Measurements from ENCODE around the gene NARF.

NARF gene

DNA sequence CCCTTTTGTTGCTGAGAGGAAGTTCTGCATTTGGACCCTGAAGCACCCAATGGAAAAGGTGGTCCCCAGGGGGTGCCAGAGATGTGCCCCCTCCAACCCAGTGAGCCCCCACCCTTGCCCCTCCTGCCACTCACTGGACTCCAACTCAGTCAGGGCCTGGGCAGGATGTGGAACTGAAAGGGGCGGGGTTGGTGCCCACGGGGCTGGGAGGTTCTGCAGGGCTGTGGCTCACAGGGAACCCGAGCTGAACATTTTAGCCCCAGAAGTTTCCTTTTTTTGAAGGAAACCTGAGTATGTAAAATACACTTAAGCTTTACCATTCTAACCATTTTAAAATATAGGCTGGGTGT lies 24.4 kb upstream of the NARF start:
- DNase-seq: no peak

DNA sequence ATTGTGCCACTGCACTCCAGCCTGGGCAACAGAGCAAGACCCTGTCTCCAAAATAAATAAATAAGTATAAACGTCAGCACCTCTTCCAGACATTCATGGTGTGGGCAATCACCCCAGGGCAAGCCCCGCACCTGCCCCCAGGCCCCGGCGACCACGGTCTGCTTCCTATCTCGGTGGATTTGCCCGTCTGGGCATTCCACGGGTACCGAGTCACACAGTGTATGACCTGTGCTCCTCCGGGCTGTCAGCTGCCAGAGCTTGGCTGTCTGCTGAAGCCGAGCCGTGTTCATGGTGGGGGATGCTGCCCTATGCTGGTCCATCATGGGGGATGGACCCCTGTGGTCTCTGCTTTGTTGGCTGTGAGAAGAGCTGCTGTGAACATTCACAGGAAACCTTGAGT lies 23.4 kb upstream of the NARF start:
- DNase-seq: peak; percentile 78

DNA sequence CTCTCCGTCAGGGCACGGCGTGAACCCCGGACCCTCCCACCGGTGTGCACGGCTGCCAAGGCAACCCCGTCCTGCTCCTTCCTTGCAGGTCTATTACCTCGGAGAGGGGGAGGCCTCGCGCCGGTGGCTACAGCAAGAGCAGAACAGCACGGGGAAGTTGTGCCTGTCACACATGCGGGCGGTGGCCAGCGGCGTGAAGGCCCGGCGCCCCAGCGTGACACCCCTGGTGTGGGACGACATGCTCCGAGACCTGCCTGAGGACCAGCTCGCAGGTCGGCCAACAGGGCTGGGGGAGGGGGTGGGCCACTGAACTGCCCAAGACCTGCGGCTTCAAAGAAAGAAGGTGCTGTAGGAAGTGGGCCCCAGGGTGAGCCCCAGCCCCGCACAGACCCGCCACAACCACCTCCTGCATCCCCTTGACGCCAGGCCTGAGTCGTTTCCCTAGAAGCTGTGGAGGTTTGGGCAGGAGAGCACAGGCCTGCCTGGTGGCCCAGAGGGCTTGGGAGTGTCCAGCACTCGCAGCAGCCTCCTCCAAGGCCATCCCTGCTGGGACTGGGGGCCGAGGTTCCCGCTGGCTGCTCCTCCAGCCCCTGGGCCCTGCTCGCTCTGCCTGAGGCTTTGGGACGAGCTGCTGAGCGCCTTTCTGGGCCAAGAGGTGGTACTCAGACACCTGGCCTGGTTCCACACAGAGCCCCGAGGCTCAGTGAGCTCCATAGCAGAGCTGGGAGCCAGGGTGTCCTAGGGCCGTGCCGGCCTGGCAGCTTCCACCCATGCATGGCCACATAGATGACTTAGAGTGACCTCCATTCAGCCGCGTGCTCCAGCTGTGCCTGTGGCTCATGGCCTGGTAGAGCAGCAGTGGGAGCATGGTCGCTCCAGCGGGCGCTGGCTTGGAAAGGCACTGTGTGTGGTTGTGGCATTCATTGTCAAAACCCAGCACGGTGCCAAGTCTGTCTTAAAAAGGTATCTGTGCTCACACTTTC lies 22.6 kb upstream of the NARF start:
- peak; percentile 58 for DNase-seq

DNA sequence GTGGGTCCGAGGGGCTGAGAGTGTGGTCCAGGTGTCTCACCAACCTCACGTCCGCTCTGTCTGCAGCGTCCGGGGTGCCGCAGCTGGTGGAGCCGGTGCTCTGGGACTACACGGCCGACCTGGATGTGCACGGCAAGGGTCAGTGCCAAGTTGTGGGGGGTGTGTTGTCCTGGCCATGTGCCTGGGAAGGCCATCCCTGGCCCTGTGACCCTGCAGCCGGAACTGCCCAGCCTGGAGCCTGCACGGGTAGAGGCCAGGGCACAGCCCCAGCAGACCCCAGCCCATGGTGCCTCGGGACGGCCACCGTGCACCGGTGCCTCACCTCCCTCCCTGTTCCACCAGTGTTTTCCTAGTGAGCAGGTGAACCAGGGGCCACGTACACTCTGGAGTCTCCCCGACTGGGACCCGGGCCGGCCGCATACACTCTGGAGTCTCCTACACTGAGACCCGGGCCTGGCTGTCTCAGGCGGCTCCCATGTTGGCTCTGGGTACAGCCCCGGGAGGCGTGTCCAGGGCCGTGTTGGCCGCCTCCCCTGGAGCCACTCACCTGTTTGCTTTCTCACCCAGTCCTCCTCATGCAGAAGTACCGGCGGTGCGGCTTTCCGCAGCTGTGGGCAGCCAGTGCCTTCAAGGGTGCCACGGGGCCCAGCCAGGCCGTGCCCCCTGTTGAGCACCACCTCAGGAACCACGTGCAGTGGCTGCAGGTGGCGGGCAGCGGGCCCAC lies 21.8 kb upstream of the NARF start:
- no peak for DNase-seq

DNA sequence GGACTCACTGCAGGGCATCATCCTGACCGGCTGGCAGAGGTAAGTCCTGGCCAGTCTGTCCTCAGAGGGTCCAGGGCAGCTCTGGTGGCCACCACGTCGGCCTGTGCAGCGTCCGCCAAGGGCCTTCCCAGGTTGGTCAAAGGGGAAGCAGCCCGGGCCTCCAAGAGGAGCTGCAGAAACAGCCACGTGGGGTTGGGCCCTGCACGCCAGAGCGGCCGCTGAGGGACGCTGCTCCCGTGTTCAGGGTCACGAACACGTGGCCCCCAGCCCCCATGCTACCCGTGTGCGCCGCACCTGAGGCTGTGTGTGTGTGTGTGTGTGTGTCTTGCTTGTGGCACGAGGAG lies 21.2 kb upstream of the NARF start:
- DNase-seq: no peak

DNA sequence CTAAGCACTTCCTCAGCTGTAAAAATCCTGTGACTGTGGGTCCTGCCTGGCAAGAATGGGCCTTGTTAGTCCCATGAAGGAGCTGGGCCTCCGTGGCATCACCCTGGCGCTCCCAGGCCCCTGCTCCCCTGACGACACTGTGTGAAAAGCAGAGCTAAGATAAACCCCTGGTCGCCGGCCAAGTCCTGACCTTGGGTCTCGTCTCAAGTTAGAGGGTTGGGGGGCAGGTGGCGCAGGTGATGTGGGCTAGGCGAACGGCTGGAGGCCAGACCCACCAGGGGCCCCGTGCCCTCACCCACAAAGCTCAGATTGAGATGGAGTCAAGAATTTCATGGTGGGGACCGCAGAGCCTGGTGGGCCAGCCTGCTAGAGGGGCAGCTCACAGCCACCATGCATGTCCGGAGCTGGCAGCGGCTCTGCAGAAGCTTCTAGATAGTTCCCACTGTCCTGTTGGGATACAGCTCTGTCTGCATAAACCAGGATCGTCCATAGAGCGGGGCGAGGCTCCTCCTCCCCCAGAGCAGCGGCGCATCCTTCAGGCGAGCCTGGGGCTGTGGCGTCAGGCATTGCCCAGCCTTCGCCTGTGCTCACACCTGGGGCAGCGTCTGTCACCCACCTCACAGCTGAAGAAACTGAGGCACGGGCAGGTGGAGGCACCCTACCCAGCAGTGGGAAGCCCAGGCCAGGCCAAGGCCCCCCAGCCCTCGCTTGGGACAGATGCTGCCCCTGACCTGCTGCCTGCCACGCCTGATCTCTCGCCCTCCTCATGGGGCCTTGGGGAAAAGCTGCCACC lies 19.9 kb upstream of the NARF start:
- DNase-seq: no peak

DNA sequence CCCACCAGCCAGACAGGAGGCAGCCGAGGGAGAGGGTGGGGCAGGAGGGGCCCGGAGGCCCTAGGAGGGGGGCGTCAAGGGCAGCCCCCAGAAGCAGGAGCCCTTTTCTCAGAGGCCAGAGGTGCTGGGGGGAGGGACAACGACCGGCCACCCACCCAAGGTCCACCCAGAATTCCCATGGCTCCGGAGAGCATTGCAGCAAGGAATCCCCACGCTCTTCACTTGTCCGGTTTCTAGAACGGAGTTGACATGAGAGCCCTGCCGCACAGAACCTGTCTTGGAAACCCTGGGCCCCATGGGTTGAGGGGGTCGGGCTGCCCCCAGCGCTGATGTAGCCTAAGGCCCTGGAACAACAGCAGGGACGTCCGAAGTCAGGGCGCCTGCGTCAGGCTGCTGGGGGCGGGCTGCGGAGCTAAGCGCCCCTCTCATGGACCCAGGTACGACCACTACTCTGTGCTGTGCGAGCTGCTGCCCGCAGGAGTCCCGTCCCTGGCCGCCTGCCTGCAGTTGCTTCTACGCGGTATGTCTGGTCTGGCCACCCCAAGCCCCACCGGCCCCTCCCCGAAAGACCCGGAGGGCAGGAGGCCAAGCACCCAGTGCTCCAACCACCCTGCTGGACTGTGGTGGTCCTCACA lies 19.2 kb upstream of the NARF start:
- no peak for DNase-seq

DNA sequence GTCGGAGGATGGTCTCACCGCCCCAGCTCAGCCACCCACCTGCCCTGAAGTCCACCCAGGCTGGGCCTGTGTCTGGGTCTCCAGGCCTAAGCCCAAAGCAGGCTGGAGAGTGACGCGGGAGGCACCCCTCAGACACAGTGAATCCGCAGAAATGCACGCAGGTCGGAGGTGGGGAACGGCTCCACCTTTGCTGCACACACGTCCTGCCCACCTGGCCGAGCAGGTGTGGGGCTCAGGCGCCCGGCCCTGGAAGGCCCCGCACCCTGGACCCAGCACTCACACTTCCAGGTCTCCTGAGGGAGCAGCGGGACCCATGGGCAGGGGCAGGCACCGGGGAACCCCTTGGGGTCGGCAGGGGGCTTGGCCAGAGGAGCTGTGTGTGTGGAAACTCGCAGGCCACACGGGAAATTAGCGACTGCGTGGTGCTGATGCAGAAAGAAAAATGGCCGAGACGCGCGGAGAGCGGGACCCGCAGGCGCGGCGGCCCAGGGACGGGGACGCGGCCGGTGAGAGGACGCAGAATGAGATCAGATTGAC lies 18.6 kb upstream of the NARF start:
- DNase-seq: no peak

DNA sequence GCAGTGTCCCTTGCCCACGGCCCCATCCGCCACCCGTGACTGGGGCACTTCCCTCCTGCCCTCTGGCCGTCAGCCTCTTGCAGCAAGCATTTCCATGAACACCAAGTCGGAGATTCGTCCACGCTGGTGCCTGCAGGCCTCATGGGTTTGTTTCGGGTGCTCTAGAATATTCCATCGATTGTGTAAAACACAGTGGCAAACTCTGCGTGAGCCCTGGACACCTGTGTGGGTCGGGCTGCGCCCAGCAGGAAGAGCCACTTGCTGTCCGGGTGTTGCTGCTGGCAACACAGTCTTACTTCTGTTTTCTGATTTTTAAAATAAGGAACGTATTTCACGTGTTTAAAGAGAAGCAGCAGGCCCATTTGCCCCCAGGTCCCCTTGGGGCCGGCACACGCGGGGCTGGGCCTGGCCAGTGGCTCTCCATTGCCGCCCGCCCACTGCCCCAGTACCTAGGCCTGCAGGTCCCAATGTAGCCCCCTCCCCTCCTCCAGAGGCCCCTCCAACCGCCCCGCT lies 18.0 kb upstream of the NARF start:
- no peak for DNase-seq

DNA sequence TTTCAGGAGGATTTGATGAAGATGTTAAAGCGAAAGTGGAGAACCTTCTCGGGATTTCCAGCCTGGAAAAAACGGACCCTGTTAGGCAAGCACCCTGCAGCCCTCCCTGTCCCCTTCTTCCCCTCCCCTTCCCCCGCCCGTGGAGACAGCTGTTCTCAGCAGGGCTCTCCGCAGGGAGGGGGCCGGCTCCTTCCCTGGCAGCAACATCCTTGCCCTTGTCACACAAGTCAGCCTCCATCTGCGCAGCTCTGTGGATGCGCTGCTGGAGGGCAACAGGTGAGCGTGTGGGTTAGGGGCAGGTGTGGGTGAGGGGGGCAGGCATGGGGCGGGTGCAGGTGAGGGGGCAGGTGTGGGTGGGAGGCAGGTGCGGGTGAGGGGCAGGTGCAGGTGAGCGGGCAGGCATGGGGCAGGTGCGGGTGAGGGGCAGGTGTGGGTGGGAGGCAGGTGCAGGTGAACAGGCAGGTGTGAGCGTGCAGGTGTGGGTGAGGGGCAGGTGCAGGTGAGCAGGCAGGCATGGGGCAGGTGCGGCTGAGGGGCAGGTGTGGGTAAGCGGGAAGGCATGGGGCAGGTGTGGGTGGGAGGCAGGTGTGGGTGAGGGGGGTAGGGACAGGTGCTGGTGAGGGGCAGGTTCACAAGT lies 17.4 kb upstream of the NARF start:
- no peak for DNase-seq

DNA sequence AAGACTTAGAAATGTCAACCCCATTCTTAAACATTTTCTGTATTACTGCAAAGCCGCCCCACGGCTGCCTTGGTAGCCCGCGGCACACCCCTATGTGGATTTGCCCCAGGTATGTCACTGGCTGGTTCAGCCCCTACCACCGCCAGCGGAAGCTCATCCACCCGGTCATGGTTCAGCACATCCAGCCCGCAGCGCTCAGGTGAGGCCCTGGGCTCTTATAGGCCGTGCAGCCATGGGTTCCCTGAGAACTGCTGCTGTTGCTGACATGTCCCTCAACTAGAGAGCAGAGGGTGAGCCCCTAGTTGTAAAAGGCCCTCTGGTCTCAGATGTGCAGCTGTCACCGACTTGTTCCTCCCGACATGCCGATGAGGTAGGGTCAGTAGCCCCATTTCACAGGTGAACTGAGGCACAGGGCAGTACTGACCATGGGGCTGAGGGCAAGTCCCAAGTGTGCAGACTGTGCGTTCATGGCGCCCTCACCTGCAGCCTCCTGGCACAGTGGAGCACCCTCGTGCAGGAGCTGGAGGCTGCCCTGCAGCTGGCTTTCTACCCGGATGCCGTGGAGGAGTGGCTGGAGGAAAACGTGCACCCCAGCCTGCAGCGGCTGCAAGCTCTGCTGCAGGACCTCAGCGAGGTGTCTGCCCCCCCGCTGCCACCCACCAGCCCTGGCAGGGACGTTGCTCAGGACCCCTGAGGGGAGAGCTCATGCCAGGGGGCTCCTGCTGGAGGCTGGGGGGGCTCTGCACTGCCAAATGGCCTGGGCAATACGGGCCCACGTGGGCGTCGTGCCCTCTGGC lies 16.7 kb upstream of the NARF start:
- DNase-seq: no peak

DNA sequence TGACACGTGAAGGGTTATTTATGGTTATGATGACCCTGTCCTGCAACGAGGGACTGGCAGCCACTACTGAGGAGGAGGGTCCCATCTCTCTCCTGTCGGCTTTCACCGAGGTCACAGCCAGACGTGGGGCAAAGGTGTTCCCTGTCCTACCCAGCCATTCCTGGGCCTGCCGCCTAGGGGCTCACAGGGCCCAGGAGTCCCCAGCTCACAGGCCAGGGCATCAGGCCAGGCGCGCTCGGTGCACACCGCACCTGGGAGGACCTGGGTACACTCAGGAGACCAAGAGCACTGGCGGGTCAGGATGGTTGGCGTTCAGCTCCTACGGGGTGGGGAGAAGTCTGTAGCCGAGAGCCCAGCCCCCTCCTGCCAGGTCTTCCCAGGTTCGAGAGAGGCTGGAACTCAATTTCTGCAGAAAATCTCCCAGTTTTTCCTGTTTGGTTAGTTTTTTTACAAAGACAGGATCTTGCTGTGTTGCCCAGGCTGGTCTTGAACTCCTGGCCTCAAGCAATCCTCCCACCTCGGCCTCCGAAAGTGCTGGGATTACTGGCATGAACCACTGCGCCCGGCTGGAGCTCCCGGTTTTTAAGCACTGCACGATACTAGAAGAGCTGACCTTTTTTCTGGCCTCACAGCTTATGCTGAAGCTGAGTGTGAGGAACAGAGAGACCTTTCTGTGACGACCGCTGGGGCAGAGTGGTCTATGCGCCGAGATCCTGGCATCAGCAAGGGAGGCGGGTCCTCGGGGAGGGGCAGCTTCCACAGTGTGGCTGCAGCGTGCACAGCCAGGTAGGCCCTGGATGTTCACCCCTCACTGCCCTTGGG lies 15.7 kb upstream of the NARF start:
- no peak for DNase-seq

DNA sequence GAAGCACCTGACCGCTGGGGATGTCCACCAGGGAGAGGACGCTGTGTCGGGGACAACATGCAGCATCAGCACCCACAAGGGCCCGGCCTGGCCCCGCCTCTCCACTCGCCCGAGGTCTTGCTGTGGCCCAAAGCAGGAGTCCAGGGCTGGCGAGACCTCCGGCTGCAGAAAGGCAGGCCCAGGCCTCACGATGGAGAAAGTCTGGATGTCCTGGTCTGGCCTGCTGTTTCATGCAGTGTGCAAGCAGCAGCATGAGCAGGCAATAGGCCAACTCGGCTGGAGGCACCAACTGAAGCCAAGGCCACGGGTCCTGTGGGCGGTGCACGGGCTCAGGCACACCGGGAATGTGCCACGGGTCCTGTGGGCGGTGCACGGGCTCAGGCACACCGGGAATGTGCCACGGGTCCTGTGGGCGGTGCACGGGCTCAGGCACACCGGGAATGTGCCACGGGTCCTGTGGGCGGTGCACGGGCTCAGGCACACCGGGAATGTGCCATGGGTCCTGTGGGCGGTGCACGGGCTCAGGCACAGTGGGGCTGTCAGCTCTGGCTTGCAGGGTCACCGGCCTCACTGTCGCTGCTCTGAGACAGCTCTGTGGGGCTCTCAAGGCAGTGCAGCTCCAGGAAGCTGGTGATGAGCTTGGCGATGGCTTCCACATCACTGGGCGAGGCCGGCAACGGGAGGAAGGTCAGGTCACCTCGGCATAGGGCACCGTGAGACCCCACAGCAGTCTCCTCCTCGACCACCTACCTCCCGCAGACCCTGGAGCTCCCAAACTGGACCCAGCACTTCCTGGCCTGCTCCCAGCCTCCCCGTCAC lies 14.9 kb upstream of the NARF start:
- DNase-seq: no peak

DNA sequence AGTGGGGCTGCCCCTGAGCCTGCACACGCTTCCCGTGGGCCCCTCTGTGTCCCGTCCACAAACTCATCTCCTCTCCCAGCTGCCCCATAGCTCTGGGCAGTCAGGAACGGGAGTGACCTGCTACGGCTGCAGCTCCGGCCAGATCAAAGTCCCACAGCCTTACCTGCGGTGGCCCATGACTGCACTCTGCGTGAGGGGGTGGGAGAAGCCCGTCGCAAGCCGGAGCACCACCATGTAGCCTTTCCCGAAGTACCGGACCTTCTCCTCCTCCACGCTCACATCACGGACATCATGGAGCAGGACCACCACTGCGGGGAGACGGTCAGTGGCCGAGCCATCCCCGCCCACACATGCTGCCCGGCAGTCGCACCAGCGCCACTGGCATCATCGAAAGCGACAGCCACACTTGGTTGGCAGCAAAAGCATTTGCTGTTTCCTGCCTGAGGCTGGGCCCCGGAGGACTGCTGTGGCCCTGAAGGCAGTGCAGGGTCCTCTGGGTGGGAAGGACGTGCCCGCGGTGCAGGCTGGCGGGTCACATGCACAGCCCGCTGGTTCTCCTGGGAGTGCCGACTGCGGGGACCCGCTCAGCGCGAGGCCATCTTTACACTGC lies 14.2 kb upstream of the NARF start:
- DNase-seq: no peak

DNA sequence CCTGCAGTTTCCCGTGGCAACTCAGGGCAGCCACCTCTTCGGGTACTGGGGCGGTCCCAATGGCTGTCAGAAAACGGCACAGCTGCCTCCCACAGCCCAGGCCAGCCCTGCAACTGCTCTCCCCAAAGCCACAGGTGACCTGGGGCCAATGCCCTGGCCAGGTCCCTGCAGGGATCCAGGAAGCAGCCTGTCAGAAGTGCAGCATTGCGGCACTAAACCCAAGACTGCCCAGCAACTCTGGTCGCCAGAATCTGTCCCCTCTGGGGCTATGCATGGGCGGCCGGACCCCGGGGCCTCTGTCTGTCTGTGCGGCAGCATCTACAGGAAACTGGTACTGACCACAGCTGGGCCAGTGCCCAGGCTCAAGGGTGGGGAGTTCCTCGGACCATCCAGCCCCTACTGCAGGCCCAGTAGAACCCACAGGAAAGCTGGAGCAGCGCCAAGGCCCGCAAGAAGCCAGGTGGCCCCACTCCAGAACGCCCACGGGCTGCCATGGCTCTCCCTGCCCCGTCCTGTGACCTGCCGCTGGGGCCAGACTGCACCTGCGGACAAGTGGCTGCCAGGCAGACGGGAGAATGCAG lies 13.5 kb upstream of the NARF start:
- no peak for DNase-seq

DNA sequence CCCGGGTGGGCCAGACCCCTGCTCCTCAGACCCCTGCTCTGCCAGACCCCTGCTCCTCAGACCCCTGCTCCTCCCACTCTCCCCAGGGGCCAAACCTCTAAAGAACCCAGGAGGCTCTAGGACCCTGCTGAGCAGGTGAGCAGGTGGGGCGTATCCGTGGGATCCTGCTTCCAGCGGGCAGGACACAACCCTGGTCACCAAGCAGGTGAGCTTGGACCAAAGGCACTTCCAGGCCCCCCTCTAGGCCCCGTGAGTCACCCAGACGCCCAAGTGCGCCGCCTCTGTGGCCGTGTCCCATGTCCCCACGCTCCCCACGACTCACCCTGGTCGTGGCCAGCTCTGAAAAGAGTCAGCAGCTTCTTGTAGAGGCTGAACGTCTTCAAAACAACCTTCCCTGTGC lies 13.0 kb upstream of the NARF start:
- DNase-seq: no peak

DNA sequence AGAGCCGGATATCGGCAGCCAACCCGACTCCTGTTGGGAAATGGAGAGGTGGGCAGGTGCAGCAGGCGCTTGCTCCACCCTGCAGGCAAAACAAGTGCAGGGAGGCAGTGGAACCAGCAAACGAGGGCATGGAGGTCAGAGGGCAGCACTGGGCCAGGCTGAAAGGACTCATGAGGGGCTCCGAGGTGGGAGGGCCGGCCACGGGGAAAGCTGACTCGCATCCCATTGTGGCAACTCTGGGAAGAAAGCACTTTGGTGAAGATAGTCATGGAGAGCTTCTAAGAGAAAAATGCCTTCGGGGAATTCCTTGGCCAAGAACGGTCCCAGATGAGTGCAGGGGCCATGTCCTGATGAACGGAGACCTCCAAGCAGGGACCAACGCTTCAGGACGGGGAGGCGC lies 12.4 kb upstream of the NARF start:
- DNase-seq: peak; percentile 53

DNA sequence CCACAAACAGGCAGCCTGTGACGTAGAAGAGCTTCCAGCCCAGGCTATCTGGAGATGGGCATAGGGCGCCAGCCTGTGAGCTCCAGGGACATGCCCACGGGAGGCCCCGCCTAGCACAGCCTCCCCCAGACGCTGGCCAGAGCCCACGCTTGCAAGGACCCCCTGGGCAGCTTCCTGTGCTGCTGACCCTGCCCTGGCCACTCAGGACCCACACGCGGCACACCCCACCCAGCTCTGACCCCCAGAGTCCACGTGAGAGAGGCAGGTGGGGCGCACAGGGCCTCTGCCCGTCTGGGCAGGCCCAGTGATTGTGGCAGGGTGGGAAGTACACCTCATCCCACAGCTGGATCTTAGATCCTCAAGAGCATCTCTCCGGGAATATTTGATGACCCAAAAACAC lies 11.9 kb upstream of the NARF start:
- no peak for DNase-seq

DNA sequence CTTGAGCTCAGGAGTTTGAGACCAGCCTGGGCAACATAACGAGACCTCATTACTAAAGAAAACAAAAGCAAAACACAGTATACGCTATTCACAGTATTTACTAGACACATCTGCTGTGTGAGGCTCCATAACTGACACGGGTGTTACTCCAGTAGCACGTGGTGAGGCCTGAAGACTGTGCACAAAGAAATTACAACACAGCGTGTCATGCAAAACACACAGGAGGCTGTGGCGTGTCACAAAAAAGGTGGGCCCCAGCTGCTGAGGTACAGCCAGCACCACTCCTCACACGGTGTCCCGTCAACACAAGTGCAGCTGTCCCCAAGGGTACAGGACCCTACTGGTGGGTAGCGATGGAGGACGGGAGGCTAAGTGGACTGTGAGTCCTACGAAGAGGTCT lies 10.7 kb upstream of the NARF start:
- DNase-seq: no peak

Measured in islet precursor cell (in vitro differentiated cells).